Ovary (tissue), 3 donors: ENCODE data around the gene CIDEA.
"Not testable (repeated sequence)": the region's sequence is repeated elsewhere in the genome, so short reads cannot be mapped to it uniquely, and the experiment has no call there.

Experiments
- POLR2A ChIP-seq: fragments of 450-650 bp; IDR thresholded peaks from one replicate; pipeline ENCODE4 v1.6.1; 2017; ENCODE audit warnings: antibody characterized with exemption, mild to moderate bottlenecking, moderate library complexity
- TF ChIP-seq, protein P1 (sequence below), 3 donors: fragments of 450-650 bp in 2 of 3; fragments of 200-600 bp in 1 of 3; IDR thresholded peaks; one replicate each; pipeline versions ENCODE4 v1.5.1 to v1.8.0; 2016 to 2022; ENCODE audit warnings: antibody characterized with exemption in 3 of 3, mild to moderate bottlenecking in 1 of 3
- donor health status: DM: no; HTN: no; CAD: no.

DNA sequence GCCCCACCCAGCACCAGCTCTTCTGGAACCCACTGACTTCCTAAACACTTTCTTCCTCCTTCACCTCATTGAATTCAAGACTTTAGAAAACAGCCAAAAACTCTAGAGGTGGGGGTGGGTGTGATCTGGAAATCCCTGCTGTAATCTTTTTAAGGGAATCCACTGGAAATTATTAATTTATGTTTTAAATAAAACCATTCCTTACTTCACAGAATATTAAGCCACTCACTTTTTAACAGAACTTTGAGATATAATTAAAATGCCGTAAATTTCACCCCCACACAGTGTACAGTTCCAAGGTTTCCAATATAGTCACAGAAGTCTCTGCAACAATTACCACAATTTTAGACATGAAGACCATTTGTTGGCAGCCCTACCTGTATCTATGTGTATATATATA, 30.8 kb upstream of the CIDEA start:
- TF ChIP-seq, protein P1, sequence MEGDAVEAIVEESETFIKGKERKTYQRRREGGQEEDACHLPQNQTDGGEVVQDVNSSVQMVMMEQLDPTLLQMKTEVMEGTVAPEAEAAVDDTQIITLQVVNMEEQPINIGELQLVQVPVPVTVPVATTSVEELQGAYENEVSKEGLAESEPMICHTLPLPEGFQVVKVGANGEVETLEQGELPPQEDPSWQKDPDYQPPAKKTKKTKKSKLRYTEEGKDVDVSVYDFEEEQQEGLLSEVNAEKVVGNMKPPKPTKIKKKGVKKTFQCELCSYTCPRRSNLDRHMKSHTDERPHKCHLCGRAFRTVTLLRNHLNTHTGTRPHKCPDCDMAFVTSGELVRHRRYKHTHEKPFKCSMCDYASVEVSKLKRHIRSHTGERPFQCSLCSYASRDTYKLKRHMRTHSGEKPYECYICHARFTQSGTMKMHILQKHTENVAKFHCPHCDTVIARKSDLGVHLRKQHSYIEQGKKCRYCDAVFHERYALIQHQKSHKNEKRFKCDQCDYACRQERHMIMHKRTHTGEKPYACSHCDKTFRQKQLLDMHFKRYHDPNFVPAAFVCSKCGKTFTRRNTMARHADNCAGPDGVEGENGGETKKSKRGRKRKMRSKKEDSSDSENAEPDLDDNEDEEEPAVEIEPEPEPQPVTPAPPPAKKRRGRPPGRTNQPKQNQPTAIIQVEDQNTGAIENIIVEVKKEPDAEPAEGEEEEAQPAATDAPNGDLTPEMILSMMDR (IDR thresholded peaks at IDR 0.05): not testable (repeated sequence)
- TF ChIP-seq POLR2A: not testable (repeated sequence)
